GM23338 (cell line): ENCODE data around the gene ALOX15B. TPM values are rescaled to one million over a fixed set of nuclear protein-coding genes. Genes with fewer than 3 reads are reported as not detected.

Source experiments
- ATAC-seq: fragments of 200-7000 bp; cut with Tn5 transposase; 3 replicates; pipeline ENCODE4 v1.9.1; 2020
- DNase-seq: peaks from one replicate; pipeline ENCODE4 v3.0.0-alpha.2; 2015; ENCODE audit warnings: low spot score
- H2AFZ ChIP-seq: fragments of 200-600 bp; sonication (generic); 2 replicates; pipeline ENCODE4 v1.8.0; 2016; ENCODE audit warnings: antibody characterized with exemption, mild to moderate bottlenecking, moderate library complexity
- H3F3A ChIP-seq: fragments of 200-600 bp; sonication (generic); replicated peaks from 2 replicates; pipeline ENCODE4 v1.8.0; 2017; ENCODE audit warnings: antibody characterized with exemption, mixed run types, low read depth
- H3K27ac ChIP-seq: fragments of 200-600 bp; sonication (generic); 2 replicates; pipeline ENCODE4 v1.6.1; 2016; ENCODE audit warnings: low read depth
- H3K27me3 ChIP-seq: fragments of 200-600 bp; sonication (generic); 2 replicates; pipeline ENCODE4 v1.8.0; 2016; ENCODE audit warnings: mild to moderate bottlenecking, mixed run types, moderate library complexity; ENCODE audit not compliant: insufficient read depth
- H3K36me3 ChIP-seq: fragments of 200-600 bp; sonication (generic); 2 replicates; pipeline ENCODE4 v1.8.0; 2016; ENCODE audit warnings: mild to moderate bottlenecking; ENCODE audit not compliant: insufficient read depth
- H3K4me1 ChIP-seq: fragments of 200-600 bp; sonication (generic); 2 replicates; pipeline ENCODE4 v1.8.0; 2016; ENCODE audit warnings: mild to moderate bottlenecking, moderate library complexity; ENCODE audit not compliant: insufficient read depth
- H3K4me2 ChIP-seq: fragments of 200-600 bp; sonication (generic); 2 replicates; pipeline ENCODE4 v1.7.1; 2017; ENCODE audit warnings: mixed run types
- H3K4me3 ChIP-seq: fragments of 200-600 bp; sonication (generic); 2 replicates; pipeline ENCODE4 v1.6.1; 2016; ENCODE audit warnings: mixed run types
- H3K79me2 ChIP-seq: fragments of 200-600 bp; sonication (generic); replicated peaks from 2 replicates; pipeline ENCODE4 v1.8.0; 2017; ENCODE audit warnings: mild to moderate bottlenecking; ENCODE audit not compliant: insufficient read depth
- H3K9me2 ChIP-seq: fragments of 200-600 bp; sonication (generic); 2 replicates; pipeline ENCODE4 v1.8.0; 2017; ENCODE audit not compliant: insufficient read depth
- H4K20me1 ChIP-seq: fragments of 200-600 bp; sonication (generic); replicated peaks from 2 replicates; pipeline ENCODE4 v1.8.0; 2017; ENCODE audit warnings: mild to moderate bottlenecking; ENCODE audit not compliant: insufficient read depth
- H3K27ac Mint-ChIP-seq: 2 replicates; pipeline ENCODE4 v1.8.0; 2020; ENCODE audit warnings: inconsistent platforms, mild to moderate bottlenecking, moderate library complexity, mixed read lengths
- H3K27me3 Mint-ChIP-seq: 3 replicates; pipeline ENCODE4 v1.8.0; 2022; ENCODE audit warnings: low read depth, mild to moderate bottlenecking, moderate library complexity, mixed read lengths, inconsistent platforms; ENCODE audit not compliant: insufficient read depth, poor library complexity
- H3K36me3 Mint-ChIP-seq: 3 replicates; pipeline ENCODE4 v1.8.0; 2021; ENCODE audit warnings: low read depth, mild to moderate bottlenecking, inconsistent platforms, moderate library complexity, mixed read lengths
- H3K4me1 Mint-ChIP-seq: 3 replicates; pipeline ENCODE4 v1.8.0; 2020; ENCODE audit warnings: mild to moderate bottlenecking, inconsistent platforms, mixed read lengths
- H3K4me3 Mint-ChIP-seq: 3 replicates; pipeline ENCODE4 v1.8.0; 2021; ENCODE audit warnings: moderate library complexity, mild to moderate bottlenecking, inconsistent platforms, mixed read lengths
- H3K9me3 Mint-ChIP-seq: 3 replicates; pipeline ENCODE4 v1.8.0; 2020; ENCODE audit warnings: moderate library complexity, mild to moderate bottlenecking, inconsistent platforms, mixed read lengths
- CREB1 ChIP-seq: fragments of 250-450 bp; sonication (Bioruptor Pico); IDR thresholded peaks from 2 replicates; pipeline ENCODE4 v1.5.0; 2020; ENCODE audit warnings: low read depth, mild to moderate bottlenecking, moderate library complexity
- CTCF ChIP-seq, 2 experiments: fragments of 200-600 bp in 1 of 2; sonication (generic) in 1 of 2; conservative IDR thresholded peaks; 2 replicates each; pipeline versions ENCODE4 v1.5.1 to v1.6.1; 2016 to 2017; ENCODE audit warnings: antibody characterized with exemption in 2 of 2, low read depth in 2 of 2, mild to moderate bottlenecking in 2 of 2, moderate library complexity in 1 of 2
- ETS1 ChIP-seq: IDR thresholded peaks from 2 replicates; pipeline ENCODE4 v1.6.1; 2016; ENCODE audit warnings: antibody characterized with exemption
- EZH2 ChIP-seq: fragments of 200-600 bp; sonication (generic); IDR thresholded peaks from one replicate; pipeline ENCODE4 v1.8.0; 2017; ENCODE audit warnings: antibody characterized with exemption, mild to moderate bottlenecking, low read depth; ENCODE audit not compliant: unreplicated experiment
- NANOG ChIP-seq: IDR thresholded peaks from 2 replicates; pipeline ENCODE4 v1.6.1; 2016; ENCODE audit warnings: antibody characterized with exemption, borderline replicate concordance
- REST ChIP-seq: IDR thresholded peaks from one replicate; pipeline ENCODE4 v1.6.1; 2018; ENCODE audit warnings: antibody characterized with exemption; ENCODE audit not compliant: unreplicated experiment
- polyA plus RNA-seq: library from polyadenylated mRNA; unstranded; fragments of >200 nt; fragmentation: Nextera tagmentation; extraction: Ambion mirVana; gene quantifications from 2 replicates; pipeline ENCODE4 v1.2.1, GENCODE V29; 2016
- total RNA-seq: library from RNA; depleted of rRNA; stranded (reverse); fragments of >200 nt; shearing (Covaris generic); gene quantifications from 2 replicates; pipeline ENCODE4 v1.2.3, GENCODE V29; 2014

Gene ALOX15B
- total and polyA plus RNA-seq, 2 experiments from 2014 or later: 0.42 to 0.45 TPM

- H3K9me2 ChIP-seq: no peaks in the 10 kb centered on the region
- no peak for DNase-seq
- H3K79me2 ChIP-seq: no peaks in the 10 kb centered on the region
- Mint-ChIP-seq H3K27ac (no peak overlapping the region), H3K4me3 (no peak overlapping the region), H3K27me3 (peaks cover 2% of the 10 kb centered on the region), H3K4me1 (peaks cover 4% of the 10 kb centered on the region; the same call in 1 of the 3 replicates), H3K36me3 (no peaks in the 10 kb centered on the region), H3K9me3 (no peaks in the 10 kb centered on the region)
- H3K27ac ChIP-seq: no peak overlapping the region
- no peak overlapping the region for H3K4me2 ChIP-seq
- no peaks in the 10 kb centered on the region for H4K20me1 ChIP-seq
- H3K4me1 ChIP-seq: peaks cover 6% of the 10 kb centered on the region
- no peak overlapping the region for H3K4me3 ChIP-seq
- H3F3A ChIP-seq: no peaks in the 10 kb centered on the region
- H2AFZ ChIP-seq: no peak overlapping the region
- H3K36me3 ChIP-seq: no peaks in the 10 kb centered on the region
- H3K27me3 ChIP-seq: peaks cover 12% of the 10 kb centered on the region
- TF ChIP-seq NANOG: no peak
- TF ChIP-seq CREB1: peak; percentile 41; the same call in 1 of the 2 replicates
- ATAC-seq: no peak
These were observed 14.7 kb downstream of the ALOX15B start for GRCh38 chr17:8053600-8053999.

- Histone ChIP-seq H3K36me3 (no peaks in the 10 kb centered on the region), H3K27ac (no peak overlapping the region), H3F3A (no peaks in the 10 kb centered on the region), H3K27me3 (peaks cover 32% of the 10 kb centered on the region), H3K4me3 (no peak overlapping the region), H2AFZ (no peak overlapping the region; the same call in 1 of the 2 replicates), H3K79me2 (no peaks in the 10 kb centered on the region), H3K4me1 (peaks cover 8% of the 10 kb centered on the region), H3K4me2 (no peak overlapping the region), H3K9me2 (no peaks in the 10 kb centered on the region), H4K20me1 (no peaks in the 10 kb centered on the region)
- no peaks in the 10 kb centered on the region for H3K36me3 Mint-ChIP-seq
- H3K4me3 Mint-ChIP-seq: no peak overlapping the region
- H3K27me3 Mint-ChIP-seq: peaks cover 6% of the 10 kb centered on the region
- H3K4me1 Mint-ChIP-seq: peaks cover 7% of the 10 kb centered on the region
- no peaks in the 10 kb centered on the region for H3K9me3 Mint-ChIP-seq
- H3K27ac Mint-ChIP-seq: no peak overlapping the region
- ATAC-seq: no peak
- TF ChIP-seq EZH2 (no peak), ETS1 (no peak), NANOG (no peak), REST (no peak), CTCF (conservative IDR thresholded peaks at IDR 0.05; ENCODE audit: low read depth in 2 of 2) (no peak)
- no peak for DNase-seq
These were observed 17.0 kb downstream of the ALOX15B start for GRCh38 chr17:8055851-8056231.
